ENCODE results near the gene TBC1D10A.

The TBC1D10A gene

DNA sequence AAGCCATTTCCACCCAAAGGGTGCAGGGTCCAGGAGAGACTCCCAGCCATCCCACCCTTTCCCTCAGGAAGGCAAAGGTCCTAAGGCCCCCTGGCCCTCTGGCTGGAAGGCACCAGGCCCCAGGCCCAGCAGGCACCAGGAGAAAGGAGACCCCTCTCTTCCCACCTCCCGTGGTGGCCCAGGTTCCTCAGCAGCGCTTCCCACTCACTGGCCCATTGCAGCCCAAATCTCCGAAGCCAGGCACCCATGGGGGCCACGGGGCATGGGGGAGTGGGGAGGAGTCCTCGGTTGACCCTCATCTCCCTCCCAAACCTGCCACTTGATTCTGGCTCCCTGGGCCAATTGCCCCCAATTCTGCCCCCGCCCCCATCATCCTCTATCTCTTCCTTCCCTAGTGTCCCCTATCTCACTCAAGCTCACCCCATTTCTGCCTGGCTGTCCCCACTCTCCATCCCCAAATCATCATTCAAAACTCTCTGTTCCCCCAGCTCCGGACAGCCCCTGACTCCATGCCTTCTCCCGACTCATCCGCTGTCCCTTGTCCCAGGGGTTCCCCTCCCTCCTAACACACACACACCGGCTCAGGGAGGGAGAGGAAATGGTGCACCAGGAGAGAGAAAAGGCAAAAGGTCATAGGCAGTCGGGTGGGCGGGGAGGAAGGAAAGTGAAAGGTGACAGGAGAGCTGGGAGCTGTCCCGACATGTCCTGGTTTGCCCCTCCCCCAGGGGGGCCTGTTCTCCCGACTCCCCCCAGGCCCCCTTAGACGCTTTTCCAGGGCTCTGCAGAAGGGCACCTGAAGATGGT is 81.4 kb downstream of the TBC1D10A start:
- no peak for FAIRE-seq

DNA sequence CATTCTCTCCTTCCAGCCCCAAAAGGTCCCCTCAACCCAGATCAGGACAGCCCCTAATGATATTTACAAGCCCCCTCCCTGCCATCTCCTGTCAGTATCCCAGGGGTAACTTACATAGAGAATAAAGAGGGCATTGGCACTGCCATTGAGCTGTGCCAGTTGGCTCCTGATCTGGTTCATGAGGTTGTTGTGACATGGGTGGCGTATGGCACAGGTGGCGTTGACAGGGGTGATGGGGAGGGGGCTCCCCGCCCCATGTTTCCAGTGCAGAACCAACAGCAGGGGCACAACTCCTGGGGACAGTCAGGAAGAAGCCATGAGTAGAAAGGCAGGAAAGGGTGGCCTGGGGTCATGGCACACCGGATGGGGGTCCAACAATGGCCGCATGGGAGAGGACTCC is 82.1 kb downstream of the TBC1D10A start:
- no peak for FAIRE-seq

DNA sequence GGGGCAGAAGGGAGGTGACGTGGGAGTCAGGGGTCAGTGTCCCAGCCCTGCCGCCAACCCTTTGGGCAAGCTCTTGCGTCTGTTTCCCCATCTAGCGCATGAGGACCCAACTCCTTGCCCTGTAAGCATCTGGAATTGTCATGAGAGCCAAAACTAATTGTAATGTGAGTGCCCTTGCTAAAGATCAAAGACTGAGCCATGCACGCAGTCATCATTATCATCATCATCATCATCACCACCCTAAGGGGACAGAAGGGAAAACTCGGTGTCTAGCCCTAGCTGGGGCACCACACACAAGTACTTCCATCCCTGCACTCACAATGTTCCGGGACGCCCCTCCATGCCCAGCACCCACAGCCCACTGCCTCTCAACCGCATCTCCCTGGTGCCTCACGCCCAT is 82.7 kb downstream of the TBC1D10A start:
- FAIRE-seq, result no peak

GRCh38 chr22:30243661-30244060 is 83.1 kb downstream of the TBC1D10A start:
- no peak for FAIRE-seq

Data from TTC549 (cell line).